ENCODE results near the gene SRBD1. TPM values are rescaled to one million over a fixed set of nuclear protein-coding genes. Genes with fewer than 3 reads are reported as not detected.

SRBD1 gene
- total and polyA plus RNA-seq, 8 donors = 13.4 to 20.0 (median 17.6) TPM

DNA sequence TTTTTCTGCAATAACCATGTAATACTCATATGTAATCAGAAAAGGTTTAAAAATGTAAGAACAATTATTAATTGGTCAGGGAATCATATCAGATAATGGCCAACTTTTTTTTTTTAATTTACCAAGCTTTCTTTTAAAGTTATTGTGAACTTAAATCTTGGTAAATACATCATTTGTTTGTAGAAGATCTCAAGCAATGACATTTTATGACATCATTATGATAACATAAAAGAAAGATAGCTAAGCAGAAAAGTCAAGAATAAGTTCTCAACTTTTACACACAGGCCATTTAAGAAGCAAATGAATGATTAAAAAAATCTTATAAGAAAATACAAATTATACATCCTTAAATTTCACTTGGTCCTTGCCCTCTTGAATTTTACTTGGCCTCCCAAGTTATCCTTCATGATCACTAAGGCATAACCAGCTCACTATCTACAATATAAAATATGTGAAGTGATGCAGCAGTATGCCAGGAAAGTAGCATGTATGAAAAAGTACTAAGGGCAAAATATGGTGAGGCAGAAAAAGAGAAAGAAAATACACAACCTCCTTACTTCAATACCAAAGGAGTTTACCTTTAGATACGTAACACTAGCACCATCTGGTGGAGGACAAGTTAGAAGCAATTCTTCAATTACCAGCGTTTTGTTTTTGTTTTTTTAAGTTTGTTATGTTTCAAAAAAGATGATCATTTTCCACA is 116.6 kb downstream of the SRBD1 start:
- TF ChIP-seq, protein P1, sequence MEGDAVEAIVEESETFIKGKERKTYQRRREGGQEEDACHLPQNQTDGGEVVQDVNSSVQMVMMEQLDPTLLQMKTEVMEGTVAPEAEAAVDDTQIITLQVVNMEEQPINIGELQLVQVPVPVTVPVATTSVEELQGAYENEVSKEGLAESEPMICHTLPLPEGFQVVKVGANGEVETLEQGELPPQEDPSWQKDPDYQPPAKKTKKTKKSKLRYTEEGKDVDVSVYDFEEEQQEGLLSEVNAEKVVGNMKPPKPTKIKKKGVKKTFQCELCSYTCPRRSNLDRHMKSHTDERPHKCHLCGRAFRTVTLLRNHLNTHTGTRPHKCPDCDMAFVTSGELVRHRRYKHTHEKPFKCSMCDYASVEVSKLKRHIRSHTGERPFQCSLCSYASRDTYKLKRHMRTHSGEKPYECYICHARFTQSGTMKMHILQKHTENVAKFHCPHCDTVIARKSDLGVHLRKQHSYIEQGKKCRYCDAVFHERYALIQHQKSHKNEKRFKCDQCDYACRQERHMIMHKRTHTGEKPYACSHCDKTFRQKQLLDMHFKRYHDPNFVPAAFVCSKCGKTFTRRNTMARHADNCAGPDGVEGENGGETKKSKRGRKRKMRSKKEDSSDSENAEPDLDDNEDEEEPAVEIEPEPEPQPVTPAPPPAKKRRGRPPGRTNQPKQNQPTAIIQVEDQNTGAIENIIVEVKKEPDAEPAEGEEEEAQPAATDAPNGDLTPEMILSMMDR (IDR thresholded peaks at IDR 0.05) = peak; percentile 63 to 79
- H3K36me3 ChIP-seq = no peaks in the 10 kb centered on the region
- no peak overlapping the region for H3K4me3 ChIP-seq
- no peak overlapping the region for H3K27ac ChIP-seq
- intact Hi-C loops (cut with DNase I) = loop anchor here in 1 of 2 donors (5.0 kb wide), 1 partner anchor 512 kb away; no protein-coding TSS in a partner anchor
- H3K9me3 ChIP-seq = no peaks in the 10 kb centered on the region
- DNase-seq (peak in 2 of 4 donors; percentile 64 to 76), ATAC-seq (peak; percentile 78)
- peaks cover 0 to 4% of the 10 kb centered on the region in 2 donors for H3K4me1 ChIP-seq
- H3K27me3 ChIP-seq = no peaks in the 10 kb centered on the region

DNA sequence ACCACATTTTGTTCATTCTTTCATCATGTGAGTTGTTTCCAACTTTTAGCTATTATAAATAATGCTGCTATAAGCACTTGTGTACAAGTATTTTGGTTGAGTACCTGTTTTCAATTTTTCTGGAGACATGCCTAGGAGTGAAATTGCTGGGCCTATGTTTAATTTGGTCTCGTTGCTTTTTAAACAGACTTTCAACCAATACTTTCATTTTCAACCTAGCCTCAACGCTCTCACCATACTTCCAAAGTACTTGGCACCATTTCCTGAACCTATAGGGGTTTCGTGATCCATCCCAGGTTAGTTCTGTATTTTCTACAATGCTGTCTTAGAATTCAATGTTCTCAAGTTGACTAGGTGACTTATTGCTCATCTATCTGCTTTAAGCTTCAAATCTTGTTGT is 126.1 kb downstream of the SRBD1 start:
- peaks cover 0 to 5% of the 10 kb centered on the region in 2 donors for H3K36me3 ChIP-seq
- intact Hi-C loops (cut with DNase I) = no loop called here
- no peak overlapping the region for H3K27ac ChIP-seq
- TF ChIP-seq, protein P1 (IDR thresholded peaks at IDR 0.05) = no peak
- no peaks in the 10 kb centered on the region for H3K27me3 ChIP-seq
- no peaks in the 10 kb centered on the region for H3K9me3 ChIP-seq
- DNase-seq (no peak), ATAC-seq (no peak)
- H3K4me1 ChIP-seq = no peaks in the 10 kb centered on the region
- H3K4me3 ChIP-seq = no peak overlapping the region

DNA sequence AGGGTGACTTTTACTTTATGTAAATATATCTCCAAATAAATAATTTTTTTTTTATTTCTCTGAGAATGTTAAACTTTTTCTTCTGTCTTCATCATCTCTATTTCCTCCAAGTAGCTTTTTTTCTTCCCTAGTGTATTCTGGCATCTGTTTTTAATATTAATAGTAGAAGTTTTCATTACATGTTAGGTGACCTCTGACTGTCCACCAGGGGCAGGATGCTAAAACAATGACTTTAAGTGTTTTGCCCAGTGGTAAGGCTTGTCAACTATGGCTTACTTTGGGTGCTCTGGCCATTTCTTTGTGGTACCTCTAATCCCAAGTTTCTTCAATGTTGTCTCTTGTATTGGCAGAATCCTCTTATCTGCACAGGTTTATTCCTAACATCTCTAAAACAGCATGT is 127.1 kb downstream of the SRBD1 start:
- TF ChIP-seq, protein P1 (IDR thresholded peaks at IDR 0.05) = no peak
- intact Hi-C loops (cut with DNase I) = no loop called here
- no peak overlapping the region for H3K27ac ChIP-seq
- no peaks in the 10 kb centered on the region for H3K4me1 ChIP-seq
- no peak for DNase-seq
- peaks cover 0 to 5% of the 10 kb centered on the region in 2 donors for H3K36me3 ChIP-seq
- no peaks in the 10 kb centered on the region for H3K9me3 ChIP-seq
- no peak overlapping the region for H3K4me3 ChIP-seq
- no peaks in the 10 kb centered on the region for H3K27me3 ChIP-seq
- no peak for ATAC-seq

DNA sequence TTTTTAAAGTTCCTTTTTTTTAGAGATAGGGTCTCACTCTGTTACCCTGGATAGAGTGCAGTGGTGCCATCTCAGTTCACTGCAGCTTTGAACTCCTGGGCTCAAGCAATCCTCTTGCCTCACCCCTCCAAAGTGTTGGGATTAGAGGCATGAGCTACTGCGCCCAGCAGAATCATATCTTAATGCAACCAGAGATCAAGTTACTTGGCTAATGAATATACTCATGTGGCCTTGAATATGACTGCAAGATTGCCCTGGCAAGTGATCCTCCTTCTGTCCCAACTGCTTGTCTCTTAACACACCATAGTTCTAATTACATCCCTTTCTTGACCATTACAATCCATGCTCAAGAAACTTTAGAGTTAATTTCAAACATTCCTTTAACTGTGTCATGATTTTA is 133.5 kb downstream of the SRBD1 start:
- Histone ChIP-seq H3K27me3 (no peaks in the 10 kb centered on the region), H3K36me3 (peaks cover 0 to 9% of the 10 kb centered on the region in 2 donors), H3K9me3 (no peaks in the 10 kb centered on the region), H3K4me3 (no peak overlapping the region), H3K27ac (no peak overlapping the region), H3K4me1 (no peaks in the 10 kb centered on the region)
- ATAC-seq (no peak), DNase-seq (no peak)
- intact Hi-C loops (cut with DNase I) = no loop called here
- TF ChIP-seq, protein P1 (IDR thresholded peaks at IDR 0.05) = no peak

DNA sequence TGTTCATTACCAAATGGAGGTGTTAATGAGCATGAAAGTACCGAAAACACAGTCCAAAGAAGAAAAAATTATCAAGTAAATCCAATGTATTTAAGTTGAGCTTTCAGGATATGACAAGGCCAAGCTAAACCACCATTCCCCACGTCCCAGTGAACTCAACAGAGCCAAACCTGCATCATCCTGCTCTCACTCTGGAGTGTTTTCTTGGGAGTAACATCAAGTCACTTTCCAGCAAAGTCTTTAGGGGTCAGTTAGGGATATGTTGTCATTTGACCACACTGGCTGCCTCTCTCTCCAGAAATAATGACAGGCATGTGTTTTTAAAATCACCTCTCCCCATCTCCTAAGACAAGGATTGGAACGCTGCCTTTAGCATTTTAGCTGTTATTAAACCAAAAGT is 140.5 kb downstream of the SRBD1 start:
- DNase-seq (no peak), ATAC-seq (peak; percentile 19)
- Histone ChIP-seq H3K27me3 (no peaks in the 10 kb centered on the region), H3K27ac (no peak overlapping the region), H3K4me3 (no peak overlapping the region), H3K36me3 (peaks cover 0 to 4% of the 10 kb centered on the region in 2 donors), H3K9me3 (no peaks in the 10 kb centered on the region), H3K4me1 (peaks cover 0 to 13% of the 10 kb centered on the region in 2 donors)
- intact Hi-C loops (cut with DNase I) = no loop called here
- TF ChIP-seq, protein P1 (IDR thresholded peaks at IDR 0.05) = no peak

Measured in left lung (tissue), 10 donors.